ENCODE data around the gene DBI.
"Not testable (repeated sequence)": the region's sequence is repeated elsewhere in the genome, so short reads cannot be mapped to it uniquely, and the experiment has no call there.

DBI gene

GRCh38 chr2:119373907-119374745 lies 7.3 kb downstream of the DBI start:
- not testable (repeated sequence) for H3K9me3 ChIP-seq (ENCODE audit: control insufficient read depth, low read length); H3K4me1 ChIP-seq (ENCODE audit: control insufficient read depth, insufficient read depth, low read depth, low read length); H2AK5ac ChIP-seq (ENCODE audit: low read length, severe bottlenecking); H2BK120ac ChIP-seq (ENCODE audit: low read depth, low read length); H3K23ac ChIP-seq (ENCODE audit: low read length in 2 of 2); H3K18ac ChIP-seq (ENCODE audit: low read depth in 1 of 2, low read length in 2 of 2); H3K4ac ChIP-seq (ENCODE audit: low read depth in 1 of 2, low read length in 2 of 2); DNase-seq; H2AFZ ChIP-seq (ENCODE audit: low read depth, low read length); H3K27me3 ChIP-seq (ENCODE audit: control insufficient read depth in 1 of 2, insufficient read depth in 1 of 2, low read length in 2 of 2); H3K4me3 ChIP-seq (ENCODE audit: insufficient read depth in 1 of 2, low read depth in 1 of 2, low read length in 2 of 2); H2BK15ac ChIP-seq (ENCODE audit: low read depth, poor library complexity, severe bottlenecking); H2BK12ac ChIP-seq (ENCODE audit: low read length in 2 of 2); H3K79me1 ChIP-seq (replicated peaks; ENCODE audit: low read length, poor library complexity, severe bottlenecking); H3K9ac ChIP-seq (ENCODE audit: low read length); H3K4me2 ChIP-seq (ENCODE audit: low read length, poor library complexity, severe bottlenecking); H3K27ac ChIP-seq (ENCODE audit: low read length, poor library complexity, severe bottlenecking); H4K91ac ChIP-seq (ENCODE audit: low read length); H4K8ac ChIP-seq (ENCODE audit: low read length); H2BK5ac ChIP-seq (ENCODE audit: low read depth, low read length, poor library complexity, severe bottlenecking); H3K14ac ChIP-seq (ENCODE audit: low read length in 2 of 2)
- H3K36me3 ChIP-seq (ENCODE audit: control insufficient read depth in 1 of 2, insufficient read depth in 2 of 2, low read depth in 1 of 2, low read length in 2 of 2): peaks cover 31 to 56% of the 10 kb centered on the region in 2 experiments
- 95% methylated on average over 3 of the region's 5 CpGs for WGBS

GRCh38 chr2:119376406-119376805 lies 9.6 kb downstream of the DBI start:
- WGBS: 93% methylated on average over 6 of the region's 6 CpGs
- not testable (repeated sequence) for H3K4me3 ChIP-seq (ENCODE audit: insufficient read depth in 1 of 2, low read depth in 1 of 2, low read length in 2 of 2)

DNA sequence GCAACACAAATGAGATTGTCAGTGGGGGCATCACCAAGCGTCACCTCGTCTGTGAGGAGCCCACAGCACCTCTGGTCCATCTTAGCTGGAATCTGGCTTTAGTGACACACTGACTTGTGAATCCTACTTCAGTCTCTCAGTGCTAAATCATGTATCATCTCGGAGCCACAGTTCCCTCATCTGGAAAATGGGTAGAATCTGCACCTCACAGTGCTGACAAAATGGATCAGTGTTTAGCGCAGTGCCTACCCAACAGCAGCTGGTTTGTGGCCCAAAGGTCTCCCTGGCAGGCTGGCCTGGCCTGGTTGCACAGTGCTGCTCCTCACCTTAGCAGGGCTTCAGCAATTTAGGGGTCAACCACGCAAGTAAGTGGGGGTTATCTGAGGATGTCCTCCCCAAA lies 10.0 kb downstream of the DBI start:
- no peak overlapping the region for H2BK12ac ChIP-seq (ENCODE audit: low read length in 2 of 2)
- no peak overlapping the region for H3K4ac ChIP-seq (ENCODE audit: low read depth in 1 of 2, low read length in 2 of 2)
- no peak overlapping the region for H2AFZ ChIP-seq (ENCODE audit: low read depth, low read length)
- H3K4me3 ChIP-seq (ENCODE audit: insufficient read depth in 1 of 2, low read depth in 1 of 2, low read length in 2 of 2): no peak overlapping the region
- H4K91ac ChIP-seq (ENCODE audit: low read length): no peak overlapping the region
- H3K14ac ChIP-seq (ENCODE audit: low read length in 2 of 2): no peak overlapping the region
- no peak overlapping the region for H2AK5ac ChIP-seq (ENCODE audit: low read length, severe bottlenecking)
- no peak overlapping the region for H4K8ac ChIP-seq (ENCODE audit: low read length)
- no peaks in the 10 kb centered on the region for H3K4me1 ChIP-seq (ENCODE audit: control insufficient read depth, insufficient read depth, low read depth, low read length)
- H3K4me2 ChIP-seq (ENCODE audit: low read length, poor library complexity, severe bottlenecking): no peak overlapping the region
- no peaks in the 10 kb centered on the region for H3K9me3 ChIP-seq (ENCODE audit: control insufficient read depth, low read length)
- DNase-seq: no peak
- peaks cover under 1% of the 10 kb centered on the region for H3K79me1 ChIP-seq (replicated peaks; ENCODE audit: low read length, poor library complexity, severe bottlenecking)
- no peak overlapping the region for H2BK5ac ChIP-seq (ENCODE audit: low read depth, low read length, poor library complexity, severe bottlenecking)
- 97% methylated on average over 5 of the region's 5 CpGs for WGBS
- no peak overlapping the region for H3K23ac ChIP-seq (ENCODE audit: low read length in 2 of 2)
- no peak overlapping the region for H3K18ac ChIP-seq (ENCODE audit: low read depth in 1 of 2, low read length in 2 of 2)
- no peak overlapping the region for H2BK120ac ChIP-seq (ENCODE audit: low read depth, low read length)
- H3K27ac ChIP-seq (ENCODE audit: low read length, poor library complexity, severe bottlenecking): no peak overlapping the region
- no peaks in the 10 kb centered on the region for H3K27me3 ChIP-seq (ENCODE audit: control insufficient read depth in 1 of 2, insufficient read depth in 1 of 2, low read length in 2 of 2)
- no peak overlapping the region for H2BK15ac ChIP-seq (ENCODE audit: low read depth, poor library complexity, severe bottlenecking)
- no peak overlapping the region for H3K9ac ChIP-seq (ENCODE audit: low read length)
- peaks cover 17 to 29% of the 10 kb centered on the region in 2 experiments for H3K36me3 ChIP-seq (ENCODE audit: control insufficient read depth in 1 of 2, insufficient read depth in 2 of 2, low read depth in 1 of 2, low read length in 2 of 2)

More at GRCh38 chr2:119376406-119376805, 9.6 kb downstream of the DBI start:
- H4K91ac ChIP-seq (ENCODE audit: low read length); H4K8ac ChIP-seq (ENCODE audit: low read length); H3K79me1 ChIP-seq (replicated peaks; ENCODE audit: low read length, poor library complexity, severe bottlenecking); DNase-seq; H2BK120ac ChIP-seq (ENCODE audit: low read depth, low read length); H3K23ac ChIP-seq (ENCODE audit: low read length in 2 of 2); H2BK12ac ChIP-seq (ENCODE audit: low read length in 2 of 2); H3K4me2 ChIP-seq (ENCODE audit: low read length, poor library complexity, severe bottlenecking); H3K27ac ChIP-seq (ENCODE audit: low read length, poor library complexity, severe bottlenecking); H3K4ac ChIP-seq (ENCODE audit: low read depth in 1 of 2, low read length in 2 of 2); H2AK5ac ChIP-seq (ENCODE audit: low read length, severe bottlenecking); H3K9me3 ChIP-seq (ENCODE audit: control insufficient read depth, low read length); H3K27me3 ChIP-seq (ENCODE audit: control insufficient read depth in 1 of 2, insufficient read depth in 1 of 2, low read length in 2 of 2); H3K4me1 ChIP-seq (ENCODE audit: control insufficient read depth, insufficient read depth, low read depth, low read length); H2AFZ ChIP-seq (ENCODE audit: low read depth, low read length); H3K18ac ChIP-seq (ENCODE audit: low read depth in 1 of 2, low read length in 2 of 2); H3K14ac ChIP-seq (ENCODE audit: low read length in 2 of 2); H2BK5ac ChIP-seq (ENCODE audit: low read depth, low read length, poor library complexity, severe bottlenecking); H3K9ac ChIP-seq (ENCODE audit: low read length); H2BK15ac ChIP-seq (ENCODE audit: low read depth, poor library complexity, severe bottlenecking): not testable (repeated sequence)
- H3K36me3 ChIP-seq (ENCODE audit: control insufficient read depth in 1 of 2, insufficient read depth in 2 of 2, low read depth in 1 of 2, low read length in 2 of 2): peaks cover 21 to 33% of the 10 kb centered on the region in 2 experiments

GRCh38 chr2:119377294-119377992 lies 10.7 kb downstream of the DBI start:
- Histone ChIP-seq H2BK15ac (ENCODE audit: low read depth, poor library complexity, severe bottlenecking) (no peak overlapping the region), H3K14ac (ENCODE audit: low read length in 2 of 2) (no peak overlapping the region)

More at GRCh38 chr2:119377294-119377992, 10.7 kb downstream of the DBI start:
- Histone ChIP-seq H3K4me1 (ENCODE audit: control insufficient read depth, insufficient read depth, low read depth, low read length) (no peaks in the 10 kb centered on the region), H3K4me3 (ENCODE audit: insufficient read depth in 1 of 2, low read depth in 1 of 2, low read length in 2 of 2) (no peak overlapping the region), H2BK5ac (ENCODE audit: low read depth, low read length, poor library complexity, severe bottlenecking) (no peak overlapping the region), H3K9me3 (ENCODE audit: control insufficient read depth, low read length) (no peaks in the 10 kb centered on the region), H3K23ac (ENCODE audit: low read length in 2 of 2) (no peak overlapping the region), H2BK12ac (ENCODE audit: low read length in 2 of 2) (no peak overlapping the region), H3K36me3 (ENCODE audit: control insufficient read depth in 1 of 2, insufficient read depth in 2 of 2, low read depth in 1 of 2, low read length in 2 of 2) (peaks cover 12 to 23% of the 10 kb centered on the region in 2 experiments), H3K4ac (ENCODE audit: low read depth in 1 of 2, low read length in 2 of 2) (no peak overlapping the region), H4K8ac (ENCODE audit: low read length) (no peak overlapping the region), H2BK120ac (ENCODE audit: low read depth, low read length) (no peak overlapping the region), H3K4me2 (ENCODE audit: low read length, poor library complexity, severe bottlenecking) (no peak overlapping the region), H3K18ac (ENCODE audit: low read depth in 1 of 2, low read length in 2 of 2) (no peak overlapping the region), H2AFZ (ENCODE audit: low read depth, low read length) (no peak overlapping the region), H4K91ac (ENCODE audit: low read length) (no peak overlapping the region), H3K27me3 (ENCODE audit: control insufficient read depth in 1 of 2, insufficient read depth in 1 of 2, low read length in 2 of 2) (no peaks in the 10 kb centered on the region), H2AK5ac (ENCODE audit: low read length, severe bottlenecking) (no peak overlapping the region), H3K79me1 (replicated peaks; ENCODE audit: low read length, poor library complexity, severe bottlenecking) (no peaks in the 10 kb centered on the region), H3K9ac (ENCODE audit: low read length) (no peak overlapping the region), H3K27ac (ENCODE audit: low read length, poor library complexity, severe bottlenecking) (no peak overlapping the region)
- no peak for DNase-seq
- 89% methylated on average over 7 of the region's 7 CpGs for WGBS
